DND-41 (cell line): ENCODE data around the gene SLC35G1.

Source experiments
- ATAC-seq: fragments of 200-7000 bp; cut with Tn5 transposase; 3 replicates; pipeline ENCODE4 v1.9.1; 2021; ENCODE audit warnings: low read depth; ENCODE audit not compliant: insufficient read depth
- DNase-seq: peaks from one replicate; pipeline ENCODE4 v3.0.0-alpha.2; 2020
- H2AFZ ChIP-seq: 2 replicates; pipeline ENCODE4 v1.6.0; 2012; ENCODE audit warnings: low read depth, low read length
- H3K27ac ChIP-seq: 2 replicates; pipeline ENCODE4 v1.5.1; 2012; ENCODE audit warnings: low read length, inconsistent platforms
- H3K27me3 ChIP-seq: fragments of 200-600 bp; sonication (generic); 2 replicates; pipeline ENCODE4 v1.6.0; 2012; ENCODE audit warnings: low read length, mild to moderate bottlenecking, inconsistent platforms; ENCODE audit not compliant: insufficient read depth, poor library complexity
- H3K36me3 ChIP-seq: 2 replicates; pipeline ENCODE4 v1.5.1; 2012; ENCODE audit warnings: low read length, inconsistent platforms; ENCODE audit not compliant: insufficient read depth
- H3K4me1 ChIP-seq: 2 replicates; pipeline ENCODE4 v1.5.1; 2012; ENCODE audit warnings: mild to moderate bottlenecking, low read length; ENCODE audit not compliant: insufficient read depth
- H3K4me2 ChIP-seq: 2 replicates; pipeline ENCODE4 v1.6.0; 2012; ENCODE audit warnings: mild to moderate bottlenecking, moderate library complexity, low read length, inconsistent platforms; ENCODE audit not compliant: insufficient read depth
- H3K4me3 ChIP-seq, 2 experiments: fragments of 200-600 bp in 1 of 2; shearing (Covaris generic) in 1 of 2; 2 replicates each; pipeline ENCODE4 v1.5.1; 2012 to 2016; ENCODE audit warnings: inconsistent platforms in 2 of 2, low read length in 2 of 2, mild to moderate bottlenecking in 2 of 2, low read depth in 1 of 2, moderate library complexity in 1 of 2
- H3K79me2 ChIP-seq: 2 replicates; pipeline ENCODE4 v1.6.0; 2012; ENCODE audit warnings: low read length, inconsistent platforms; ENCODE audit not compliant: insufficient read depth
- H3K9ac ChIP-seq: 2 replicates; pipeline ENCODE4 v1.6.0; 2012; ENCODE audit warnings: low read depth, mild to moderate bottlenecking, inconsistent platforms, low read length, moderate library complexity
- H3K9me3 ChIP-seq: 2 replicates; pipeline ENCODE4 v1.5.1; 2012; ENCODE audit warnings: low read length, moderate library complexity, mild to moderate bottlenecking, inconsistent platforms; ENCODE audit not compliant: insufficient read depth, severe bottlenecking
- H4K20me1 ChIP-seq: 2 replicates; pipeline ENCODE4 v1.6.0; 2012; ENCODE audit warnings: low read length; ENCODE audit not compliant: insufficient read depth
- CTCF ChIP-seq: IDR thresholded peaks from 2 replicates; pipeline ENCODE4 v1.5.1; 2012; ENCODE audit warnings: borderline replicate concordance, low read length, moderate library complexity, mild to moderate bottlenecking; ENCODE audit not compliant: poor library complexity, severe bottlenecking; ENCODE audit errors: extremely low read depth
- EZH2 ChIP-seq: IDR thresholded peaks from 3 replicates; pipeline ENCODE4 v1.6.1; 2012; ENCODE audit warnings: borderline replicate concordance, low read depth, mild to moderate bottlenecking, moderate library complexity, low read length, inconsistent platforms; ENCODE audit not compliant: severe bottlenecking

The SLC35G1 gene

DNA sequence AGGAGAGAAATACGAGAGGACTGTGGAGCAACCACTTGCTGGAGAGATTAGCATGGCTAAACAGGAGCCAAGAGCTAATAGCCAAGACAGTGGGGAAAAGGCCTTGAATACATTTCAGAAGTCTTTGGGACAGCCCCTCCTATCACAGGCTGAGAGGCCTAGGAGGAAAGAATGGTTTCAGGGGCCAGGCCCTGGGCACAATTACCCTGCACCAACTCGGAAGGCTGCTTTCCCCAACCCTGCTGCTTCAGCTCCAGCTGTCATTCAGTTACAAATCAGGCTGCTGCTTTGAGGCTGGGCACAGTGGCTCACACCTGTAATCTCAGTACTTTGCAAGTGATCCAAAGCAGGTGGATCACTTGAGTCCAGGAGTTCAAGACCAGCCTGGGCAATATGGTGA, 32.0 kb upstream of the SLC35G1 start:
- H3K9ac ChIP-seq = no peak overlapping the region
- H3K4me1 ChIP-seq = no peaks in the 10 kb centered on the region
- H3K36me3 ChIP-seq = no peaks in the 10 kb centered on the region
- H3K27me3 ChIP-seq = no peaks in the 10 kb centered on the region
- no peaks in the 10 kb centered on the region for H3K79me2 ChIP-seq
- no peak for TF ChIP-seq CTCF
- TF ChIP-seq EZH2 = no peak
- no peak for DNase-seq
- H3K27ac ChIP-seq = no peak overlapping the region
- no peaks in the 10 kb centered on the region for H3K9me3 ChIP-seq
- no peak overlapping the region for H2AFZ ChIP-seq
- no peaks in the 10 kb centered on the region for H4K20me1 ChIP-seq
- ATAC-seq = no peak
- no peak overlapping the region for H3K4me3 ChIP-seq
- H3K4me2 ChIP-seq = no peak overlapping the region

GRCh38 chr10:93865794-93866425, 27.9 kb upstream of the SLC35G1 start:
- Histone ChIP-seq H2AFZ (no peak overlapping the region), H3K36me3 (no peaks in the 10 kb centered on the region), H3K9ac (no peak overlapping the region), H3K4me2 (no peak overlapping the region), H4K20me1 (no peaks in the 10 kb centered on the region), H3K9me3 (no peaks in the 10 kb centered on the region), H3K27me3 (peaks cover 6% of the 10 kb centered on the region), H3K4me3 (no peak overlapping the region), H3K4me1 (no peaks in the 10 kb centered on the region), H3K27ac (no peak overlapping the region), H3K79me2 (no peaks in the 10 kb centered on the region)
- ATAC-seq = no peak
- no peak for DNase-seq
- no peak for TF ChIP-seq CTCF
- no peak for TF ChIP-seq EZH2

- peaks cover 6% of the 10 kb centered on the region for H3K27me3 ChIP-seq
- H3K36me3 ChIP-seq = no peaks in the 10 kb centered on the region
- H3K79me2 ChIP-seq = no peaks in the 10 kb centered on the region
- H2AFZ ChIP-seq = no peak overlapping the region
- H3K27ac ChIP-seq = no peak overlapping the region
- H3K4me3 ChIP-seq = no peak overlapping the region
- TF ChIP-seq CTCF = no peak
- no peak for TF ChIP-seq EZH2
- no peak for ATAC-seq
- H3K4me1 ChIP-seq = no peaks in the 10 kb centered on the region
- no peak for DNase-seq
- no peaks in the 10 kb centered on the region for H3K9me3 ChIP-seq
- no peak overlapping the region for H3K4me2 ChIP-seq
- H3K9ac ChIP-seq = no peak overlapping the region
- H4K20me1 ChIP-seq = no peaks in the 10 kb centered on the region
Measured at GRCh38 chr10:93867525-93867924, 26.3 kb upstream of the SLC35G1 start.
